HEK293T (cell line): ENCODE measurements around the gene CTIF.
"Not testable (repeated sequence)": the region's sequence is repeated elsewhere in the genome, so short reads cannot be mapped to it uniquely, and the experiment has no call there.

Experiments used
- CTCF ChIA-PET: fragments of 350-600 bp; formaldehyde crosslinking; extraction: SDS; loops from one replicate; lab custom pipeline; 2021; ENCODE audit warnings: antibody characterized with exemption, inconsistent platforms; lab: Yijun Ruan, JAX
- POLR2A ChIA-PET: fragments of 350-600 bp; formaldehyde crosslinking; extraction: SDS; loops from one replicate; lab custom pipeline; 2020; ENCODE audit warnings: antibody characterized with exemption, inconsistent platforms; lab: Yijun Ruan, JAX
- DNase-seq: peaks from one replicate; pipeline ENCODE4 v3.0.0; 2012; ENCODE audit warnings: mixed read lengths; ENCODE audit errors: extremely low spot score
- ARNT ChIP-seq: fragments of 450-650 bp; IDR thresholded peaks from 2 replicates; pipeline ENCODE4 v1.6.1; 2017; ENCODE audit warnings: mild to moderate bottlenecking
- BHLHE40 ChIP-seq: fragments of 450-650 bp; IDR thresholded peaks from 2 replicates; pipeline ENCODE4 v1.6.1; 2016; ENCODE audit warnings: mild to moderate bottlenecking, moderate library complexity, borderline replicate concordance
- CTBP1 ChIP-seq: fragments of 450-650 bp; IDR thresholded peaks from 2 replicates; pipeline ENCODE4 v1.6.1; 2016; ENCODE audit warnings: borderline replicate concordance
- ELF4 ChIP-seq: fragments of 450-650 bp; IDR thresholded peaks from 2 replicates; pipeline ENCODE4 v1.6.1; 2017; ENCODE audit warnings: antibody characterized with exemption
- FOXA1 ChIP-seq: fragments of 450-650 bp; IDR thresholded peaks from 2 replicates; pipeline ENCODE4 v1.6.1; 2016; ENCODE audit warnings: mild to moderate bottlenecking
- FOXK2 ChIP-seq: fragments of 450-650 bp; IDR thresholded peaks from 2 replicates; pipeline ENCODE4 v1.6.1; 2016; ENCODE audit warnings: mild to moderate bottlenecking
- FOXM1 ChIP-seq: fragments of 450-650 bp; IDR thresholded peaks from 2 replicates; pipeline ENCODE4 v1.6.1; 2017; ENCODE audit warnings: mild to moderate bottlenecking, borderline replicate concordance
- HDGF ChIP-seq: fragments of 450-650 bp; IDR thresholded peaks from 2 replicates; pipeline ENCODE4 v1.6.1; 2017; ENCODE audit warnings: antibody characterized with exemption, borderline replicate concordance
- L3MBTL2 ChIP-seq: fragments of 450-650 bp; conservative IDR thresholded peaks from 2 replicates; pipeline ENCODE4 v1.6.1; 2016; ENCODE audit warnings: mild to moderate bottlenecking
- LEF1 ChIP-seq: fragments of 450-650 bp; IDR thresholded peaks from 2 replicates; pipeline ENCODE4 v1.6.1; 2017; ENCODE audit warnings: mild to moderate bottlenecking, borderline replicate concordance
- NFRKB ChIP-seq: fragments of 450-650 bp; IDR thresholded peaks from 2 replicates; pipeline ENCODE4 v1.6.1; 2016; ENCODE audit warnings: mild to moderate bottlenecking, moderate library complexity
- PKNOX1 ChIP-seq: fragments of 450-650 bp; IDR thresholded peaks from 2 replicates; pipeline ENCODE4 v1.6.1; 2016
- SP1 ChIP-seq: fragments of 450-650 bp; IDR thresholded peaks from 2 replicates; pipeline ENCODE4 v1.6.1; 2017
- SUZ12 ChIP-seq: fragments of 450-650 bp; IDR thresholded peaks from 2 replicates; pipeline ENCODE4 v1.6.1; 2016; ENCODE audit warnings: mild to moderate bottlenecking
- TARDBP ChIP-seq: fragments of 450-650 bp; IDR thresholded peaks from 2 replicates; pipeline ENCODE4 v1.6.1; 2016
- ZNF384 ChIP-seq: fragments of 450-650 bp; IDR thresholded peaks from 2 replicates; pipeline ENCODE4 v1.6.1; 2016

CTIF gene

GRCh38 chr18:48869591-48869990, 330.8 kb downstream of the CTIF start:
- DNase-seq, result no peak
- ChIA-PET CTCF (no interaction called here), POLR2A (no interaction called here)
- no peak for TF ChIP-seq HDGF
- TF ChIP-seq SP1, result no peak

GRCh38 chr18:48870926-48871325, 332.1 kb downstream of the CTIF start:
- DNase-seq, CTCF ChIA-PET, POLR2A ChIA-PET: not testable (repeated sequence)

DNA sequence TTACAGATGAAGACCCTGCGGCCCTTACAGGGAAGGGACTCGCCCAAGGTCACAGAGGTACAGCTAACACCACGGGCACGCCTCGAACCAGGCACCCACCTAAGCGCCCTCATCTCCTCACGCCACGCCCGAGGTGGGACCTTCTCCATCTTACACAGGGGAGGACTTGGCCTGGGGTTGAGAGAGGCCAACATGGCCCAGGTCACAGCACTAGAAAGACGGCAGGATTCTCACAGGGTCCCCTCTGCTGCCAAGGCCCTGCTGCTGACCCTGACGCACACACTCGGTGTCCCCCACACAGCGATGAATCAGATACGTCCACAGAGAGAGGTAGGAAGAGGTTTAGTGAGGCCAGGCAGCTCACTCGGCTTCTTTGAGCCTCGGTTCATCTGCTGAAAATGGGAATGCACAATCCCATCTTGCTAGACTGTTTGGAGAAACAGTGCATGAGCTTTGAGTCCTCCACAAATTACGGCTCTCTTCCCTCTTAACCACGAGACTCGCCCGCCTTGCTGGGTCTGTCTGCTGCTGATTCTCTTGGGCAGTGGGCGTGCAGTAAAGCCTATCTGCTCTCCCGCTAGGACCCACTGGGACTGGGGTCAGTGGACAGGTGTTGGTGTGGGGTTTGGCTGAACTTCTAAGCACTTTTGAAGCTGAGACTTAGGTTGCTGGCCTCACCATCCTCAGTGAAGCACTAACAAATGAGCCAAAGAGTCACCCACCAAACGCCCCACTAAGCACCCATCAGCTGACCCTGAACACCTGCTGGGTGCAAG, 332.7 kb downstream of the CTIF start:
- POLR2A ChIA-PET, result no interaction called here

GRCh38 chr18:48872234-48873145, 333.7 kb downstream of the CTIF start:
- POLR2A ChIA-PET, result no interaction called here
- TF ChIP-seq PKNOX1, result no peak
- no peak for TF ChIP-seq HDGF
- no peak for TF ChIP-seq L3MBTL2
- no peak for TF ChIP-seq SP1
- no peak for TF ChIP-seq ARNT
- TF ChIP-seq CTBP1, result no peak
- no peak for TF ChIP-seq SUZ12
- TF ChIP-seq BHLHE40, result no peak
- TF ChIP-seq ELF4, result no peak
- TF ChIP-seq FOXM1, result no peak
- TF ChIP-seq LEF1, result no peak
- TF ChIP-seq TARDBP, result no peak
- TF ChIP-seq ZNF384, result no peak
- no peak for TF ChIP-seq NFRKB
- no peak for TF ChIP-seq FOXK2
- no peak for TF ChIP-seq FOXA1
- CTCF ChIA-PET, result no interaction called here
- no peak for DNase-seq

More for the DNA sequence above, 332.7 kb downstream of the CTIF start:
- DNase-seq, result no peak
- TF ChIP-seq LEF1 (no peak), L3MBTL2 (no peak), FOXA1 (no peak), SUZ12 (no peak), FOXM1 (no peak), SP1 (no peak), ELF4 (no peak), NFRKB (no peak), CTBP1 (no peak), ZNF384 (no peak), BHLHE40 (no peak), PKNOX1 (no peak)
- CTCF ChIA-PET, result no interaction called here

- CTCF ChIA-PET, result no interaction called here
- POLR2A ChIA-PET, result no interaction called here
- DNase-seq, result no peak
- TF ChIP-seq FOXM1 (no peak), HDGF (no peak), ZNF384 (no peak), SUZ12 (no peak), L3MBTL2 (no peak), FOXA1 (no peak), ELF4 (no peak), BHLHE40 (no peak), NFRKB (no peak), CTBP1 (no peak), SP1 (no peak), LEF1 (no peak), ARNT (no peak), TARDBP (no peak), PKNOX1 (no peak), FOXK2 (no peak)
Observed at GRCh38 chr18:48874233-48874632, 335.4 kb downstream of the CTIF start.

DNA sequence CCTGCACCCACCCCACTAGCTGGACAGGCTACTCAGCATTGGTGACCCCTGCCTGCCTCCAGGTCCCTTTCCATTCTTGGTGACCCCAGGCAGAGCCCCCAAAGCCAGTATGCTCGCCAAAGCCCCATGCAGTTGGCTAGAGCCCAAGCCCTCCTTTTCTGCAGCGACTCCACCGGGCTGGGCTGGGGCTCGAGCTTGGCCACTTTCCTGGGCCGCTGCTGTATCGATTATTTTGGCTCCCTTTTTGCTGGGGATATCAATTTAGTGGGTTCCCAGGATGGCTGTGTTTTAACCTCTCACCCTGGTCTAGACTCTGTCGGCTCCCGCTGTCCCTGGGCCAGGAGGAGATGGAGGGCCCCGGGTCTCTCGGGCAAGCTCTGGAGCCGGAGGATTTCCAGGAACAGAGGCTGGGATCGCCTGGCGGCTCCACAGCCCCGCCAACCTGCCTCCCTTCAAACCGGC, 335.9 kb downstream of the CTIF start:
- ChIA-PET CTCF (no interaction called here), POLR2A (no interaction called here)
- TF ChIP-seq BHLHE40 (no peak), HDGF (no peak), SUZ12 (no peak), SP1 (no peak), L3MBTL2 (no peak), TARDBP (no peak), ARNT (no peak), CTBP1 (no peak), NFRKB (no peak), ZNF384 (no peak)
- DNase-seq, result no peak
